ENCODE data around the gene POLDIP2. TPM values are rescaled to one million over a fixed set of nuclear protein-coding genes. Genes with fewer than 3 reads are reported as not detected.

The POLDIP2 gene
- total RNA-seq, 1 donor from 2014 or later = 78.2 TPM

- no peaks in the 10 kb centered on the region for H3K27me3 Mint-ChIP-seq (ENCODE audit: low read depth)
- H3K36me3 Mint-ChIP-seq (ENCODE audit: low read depth) = peaks cover 14% of the 10 kb centered on the region
- TF ChIP-seq, protein P1, sequence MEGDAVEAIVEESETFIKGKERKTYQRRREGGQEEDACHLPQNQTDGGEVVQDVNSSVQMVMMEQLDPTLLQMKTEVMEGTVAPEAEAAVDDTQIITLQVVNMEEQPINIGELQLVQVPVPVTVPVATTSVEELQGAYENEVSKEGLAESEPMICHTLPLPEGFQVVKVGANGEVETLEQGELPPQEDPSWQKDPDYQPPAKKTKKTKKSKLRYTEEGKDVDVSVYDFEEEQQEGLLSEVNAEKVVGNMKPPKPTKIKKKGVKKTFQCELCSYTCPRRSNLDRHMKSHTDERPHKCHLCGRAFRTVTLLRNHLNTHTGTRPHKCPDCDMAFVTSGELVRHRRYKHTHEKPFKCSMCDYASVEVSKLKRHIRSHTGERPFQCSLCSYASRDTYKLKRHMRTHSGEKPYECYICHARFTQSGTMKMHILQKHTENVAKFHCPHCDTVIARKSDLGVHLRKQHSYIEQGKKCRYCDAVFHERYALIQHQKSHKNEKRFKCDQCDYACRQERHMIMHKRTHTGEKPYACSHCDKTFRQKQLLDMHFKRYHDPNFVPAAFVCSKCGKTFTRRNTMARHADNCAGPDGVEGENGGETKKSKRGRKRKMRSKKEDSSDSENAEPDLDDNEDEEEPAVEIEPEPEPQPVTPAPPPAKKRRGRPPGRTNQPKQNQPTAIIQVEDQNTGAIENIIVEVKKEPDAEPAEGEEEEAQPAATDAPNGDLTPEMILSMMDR (conservative IDR thresholded peaks at IDR 0.05) = no peak
- H3K9me3 Mint-ChIP-seq = no peaks in the 10 kb centered on the region
- H3K4me3 Mint-ChIP-seq = no peak overlapping the region
- peaks cover 16% of the 10 kb centered on the region for H3K4me1 Mint-ChIP-seq
- H3K27ac Mint-ChIP-seq (ENCODE audit: unreplicated experiment) = no peak overlapping the region
- no peak for DNase-seq (ENCODE audit: low read depth, low spot score)
Measured at GRCh38 chr17:28395426-28395825, 38.1 kb upstream of the POLDIP2 start.

DNA sequence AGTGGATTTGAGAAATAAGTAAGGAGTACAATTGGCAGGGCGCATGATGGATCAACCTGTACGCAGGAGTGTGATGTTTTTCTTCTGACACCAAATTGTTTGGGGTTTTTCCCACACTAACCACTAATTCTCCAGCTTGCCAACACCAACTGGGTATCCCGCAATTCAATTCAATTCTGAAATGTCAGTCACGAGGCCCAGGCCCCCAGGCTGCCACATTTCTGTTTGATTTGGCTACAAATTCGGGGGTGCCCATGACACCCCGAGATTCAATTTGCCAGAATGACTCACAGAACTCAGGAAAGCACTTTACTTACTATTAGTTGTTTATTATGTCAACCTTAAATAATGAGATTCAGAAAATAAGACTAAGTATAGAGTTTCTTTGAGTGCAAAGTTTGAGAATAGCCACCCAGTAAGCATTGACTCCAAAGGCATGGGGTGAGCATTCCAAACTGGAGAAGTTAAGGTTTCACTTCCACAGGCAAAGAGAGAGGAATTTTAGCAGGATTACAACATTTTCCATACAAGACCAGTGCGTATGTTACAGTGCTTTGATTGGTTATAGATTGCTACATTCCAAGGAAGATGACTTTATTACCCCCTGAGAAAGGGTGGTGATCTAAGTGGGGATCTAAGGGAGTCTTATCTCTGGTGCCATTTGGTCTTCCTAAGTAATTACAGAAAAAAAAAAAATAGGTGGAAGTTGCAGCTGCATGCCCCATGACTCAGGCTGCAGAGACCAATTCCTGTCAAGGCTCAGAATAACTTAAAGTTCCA is 37.2 kb upstream of the POLDIP2 start:
- peaks cover 20% of the 10 kb centered on the region for H3K36me3 Mint-ChIP-seq (ENCODE audit: low read depth)
- no peak overlapping the region for H3K27ac Mint-ChIP-seq (ENCODE audit: unreplicated experiment)
- no peak for DNase-seq (ENCODE audit: low read depth, low spot score)
- no peak overlapping the region for H3K4me3 Mint-ChIP-seq
- no peaks in the 10 kb centered on the region for H3K27me3 Mint-ChIP-seq (ENCODE audit: low read depth)
- H3K9me3 Mint-ChIP-seq = no peaks in the 10 kb centered on the region
- TF ChIP-seq, protein P1 (conservative IDR thresholded peaks at IDR 0.05) = no peak
- peaks cover 16% of the 10 kb centered on the region for H3K4me1 Mint-ChIP-seq

- Mint-ChIP-seq H3K27ac (ENCODE audit: unreplicated experiment) (no peak overlapping the region), H3K4me3 (no peak overlapping the region), H3K27me3 (ENCODE audit: low read depth) (no peaks in the 10 kb centered on the region), H3K9me3 (no peaks in the 10 kb centered on the region), H3K36me3 (ENCODE audit: low read depth) (peaks cover 23% of the 10 kb centered on the region), H3K4me1 (peaks cover 4% of the 10 kb centered on the region)
- TF ChIP-seq, protein P1 (conservative IDR thresholded peaks at IDR 0.05) = no peak
- no peak for DNase-seq (ENCODE audit: low read depth, low spot score)
Measured at GRCh38 chr17:28392491-28392890, 35.2 kb upstream of the POLDIP2 start.

- H3K36me3 Mint-ChIP-seq (ENCODE audit: low read depth) = peaks cover 24% of the 10 kb centered on the region
- peaks cover 4% of the 10 kb centered on the region for H3K4me1 Mint-ChIP-seq
- no peaks in the 10 kb centered on the region for H3K9me3 Mint-ChIP-seq
Measured at GRCh38 chr17:28391401-28391800, 34.1 kb upstream of the POLDIP2 start.

GRCh38 chr17:28390984-28391383 is 33.7 kb upstream of the POLDIP2 start:
- H3K27ac Mint-ChIP-seq (ENCODE audit: unreplicated experiment) = no peak overlapping the region
- peaks cover 24% of the 10 kb centered on the region for H3K36me3 Mint-ChIP-seq (ENCODE audit: low read depth)
- no peak overlapping the region for H3K4me3 Mint-ChIP-seq

More at GRCh38 chr17:28391401-28391800, 34.1 kb upstream of the POLDIP2 start:
- TF ChIP-seq, protein P1 (conservative IDR thresholded peaks at IDR 0.05) = no peak
- Mint-ChIP-seq H3K27ac (ENCODE audit: unreplicated experiment) (no peak overlapping the region), H3K4me3 (no peak overlapping the region), H3K27me3 (ENCODE audit: low read depth) (no peaks in the 10 kb centered on the region)
- no peak for DNase-seq (ENCODE audit: low read depth, low spot score)

More at GRCh38 chr17:28390984-28391383, 33.7 kb upstream of the POLDIP2 start:
- TF ChIP-seq, protein P1 (conservative IDR thresholded peaks at IDR 0.05) = no peak
- H3K9me3 Mint-ChIP-seq = no peaks in the 10 kb centered on the region
- H3K27me3 Mint-ChIP-seq (ENCODE audit: low read depth) = no peaks in the 10 kb centered on the region
- peaks cover 4% of the 10 kb centered on the region for H3K4me1 Mint-ChIP-seq
- DNase-seq (ENCODE audit: low read depth, low spot score) = no peak
